HG02981 (cell line): ENCODE results near the gene ARHGAP9.
A peak's percentile ranks its signal among the peaks of the same experiment; 100 is the strongest.
"Not testable (repeated sequence)": the region's sequence is repeated elsewhere in the genome, so short reads cannot be mapped to it uniquely, and the experiment has no call there.

ENCODE experiments used
- ATAC-seq: cut with Tn5 transposase; IDR thresholded peaks from one replicate; pipeline ENCODE4 v1.9.1; 2021; ENCODE audit warnings: mild to moderate bottlenecking, moderate library complexity; ENCODE audit not compliant: unreplicated experiment

ARHGAP9 gene

DNA sequence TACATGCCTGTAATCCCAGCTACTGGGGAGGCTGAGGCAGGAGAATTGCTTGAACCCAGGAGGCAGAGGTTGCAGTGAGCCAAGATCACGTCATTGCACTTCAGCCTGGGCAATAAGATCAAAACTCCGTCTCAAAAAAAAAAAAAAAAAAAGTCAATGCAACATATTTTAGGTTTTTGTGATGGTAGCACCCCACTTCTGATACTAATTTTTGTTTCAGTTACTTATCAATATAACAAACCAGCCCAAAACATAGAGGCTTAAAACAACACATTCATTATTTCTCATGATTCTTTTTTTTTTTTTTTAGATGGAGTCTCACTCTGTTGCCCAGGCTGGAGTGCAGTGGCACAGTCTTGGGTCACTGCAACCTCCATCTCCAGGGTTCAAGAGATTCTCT is 38.3 kb downstream of the ARHGAP9 start:
- ATAC-seq, result not testable (repeated sequence)

DNA sequence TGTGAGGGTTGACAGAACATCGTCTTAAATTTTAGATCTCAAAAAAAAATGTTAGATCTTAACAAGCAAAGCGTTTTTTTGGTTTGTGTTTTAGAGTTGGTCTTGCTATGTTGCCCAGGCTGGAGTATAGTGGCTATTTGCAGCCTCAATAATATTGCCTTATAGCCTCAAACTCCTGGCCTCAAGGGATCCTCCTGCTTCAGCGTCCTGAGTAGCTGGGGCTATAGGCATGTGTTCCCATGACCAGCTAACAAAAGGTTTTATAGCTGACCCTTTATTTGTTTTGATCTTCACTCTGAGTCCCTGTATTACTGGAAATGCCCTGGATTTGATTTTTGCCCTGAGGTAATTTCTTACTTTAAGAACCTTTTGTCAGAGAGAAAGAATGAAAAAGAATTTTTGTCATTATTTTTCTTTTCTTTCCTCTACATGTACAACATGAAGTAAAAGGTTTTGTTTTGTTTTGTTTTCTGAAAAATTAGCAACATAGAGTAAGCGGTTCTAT is 39.9 kb downstream of the ARHGAP9 start:
- ATAC-seq, result no peak

DNA sequence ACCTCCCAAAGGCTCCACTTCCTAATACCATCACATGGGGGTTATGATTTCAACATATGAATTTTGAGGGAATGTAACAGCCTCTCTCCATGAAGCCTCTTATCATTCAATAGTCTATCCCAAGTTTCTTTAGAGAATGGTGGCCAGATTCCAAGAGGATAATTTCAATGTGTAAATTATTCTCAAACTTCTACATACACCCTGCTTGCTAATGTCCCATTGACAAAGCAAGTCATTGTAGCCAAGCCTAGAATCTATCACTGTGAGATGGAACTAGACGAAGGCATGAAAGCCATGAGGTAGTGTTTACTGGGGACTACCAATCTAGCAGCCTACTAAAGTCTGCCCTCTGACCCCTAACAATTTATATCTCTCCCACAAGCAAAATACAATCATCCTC is 41.3 kb downstream of the ARHGAP9 start:
- no peak for ATAC-seq

DNA sequence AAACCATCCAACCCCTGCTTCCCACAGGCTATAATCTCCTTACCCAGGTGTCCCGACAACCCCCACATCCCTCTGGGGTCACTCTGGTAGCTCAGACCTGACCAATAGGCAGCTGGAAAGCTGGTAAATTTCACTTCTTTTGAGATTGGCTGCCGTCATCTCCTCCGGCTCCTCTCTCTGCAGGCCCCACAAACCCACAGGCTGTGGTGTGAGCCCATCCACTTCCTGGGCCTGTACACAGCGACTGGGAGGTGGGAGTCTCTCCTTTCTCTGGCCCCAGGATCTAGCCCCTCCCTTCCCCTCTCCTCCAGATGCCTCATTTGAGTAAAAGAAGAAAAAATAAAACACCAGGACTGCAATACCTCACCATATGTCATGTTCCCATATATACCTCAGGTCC is 44.4 kb downstream of the ARHGAP9 start:
- no peak for ATAC-seq

DNA sequence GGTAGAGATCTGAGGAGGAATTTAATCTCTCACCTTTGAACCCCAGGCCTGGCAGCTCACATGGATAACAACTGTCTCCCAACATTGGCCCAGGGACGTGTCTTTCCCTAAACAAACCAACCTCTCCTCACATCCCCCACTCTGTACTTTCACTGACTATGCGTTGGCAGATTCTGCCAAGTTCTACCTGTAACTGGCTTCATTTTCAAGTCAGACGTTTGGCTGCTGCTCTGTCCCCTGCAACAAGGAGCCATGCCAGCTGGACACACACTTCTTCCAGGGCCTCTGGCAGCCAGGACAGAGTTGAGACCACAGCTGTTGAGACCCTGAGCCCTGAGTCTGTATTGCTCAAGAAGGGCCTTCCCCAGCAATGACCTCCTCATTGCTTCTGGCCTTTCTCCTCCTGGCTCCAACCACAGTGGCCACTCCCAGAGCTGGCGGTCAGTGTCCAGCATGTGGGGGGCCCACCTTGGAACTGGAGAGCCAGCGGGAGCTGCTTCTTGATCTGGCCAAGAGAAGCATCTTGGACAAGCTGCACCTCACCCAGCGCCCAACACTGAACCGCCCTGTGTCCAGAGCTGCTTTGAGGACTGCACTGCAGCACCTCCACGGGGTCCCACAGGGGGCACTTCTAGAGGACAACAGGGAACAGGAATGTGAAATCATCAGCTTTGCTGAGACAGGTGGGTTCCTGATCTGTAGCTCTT is 45.0 kb downstream of the ARHGAP9 start, which contains the start of gene INHBC:
TSS of gene INHBC (plus strand) at position 268 of the 707 bp plus-strand sequence. CDS start at position 371, 103 bp downstream.
- ATAC-seq, result no peak

- no peak for ATAC-seq
Measured at GRCh38 chr12:57433370-57433769, 46.3 kb downstream of the ARHGAP9 start.

DNA sequence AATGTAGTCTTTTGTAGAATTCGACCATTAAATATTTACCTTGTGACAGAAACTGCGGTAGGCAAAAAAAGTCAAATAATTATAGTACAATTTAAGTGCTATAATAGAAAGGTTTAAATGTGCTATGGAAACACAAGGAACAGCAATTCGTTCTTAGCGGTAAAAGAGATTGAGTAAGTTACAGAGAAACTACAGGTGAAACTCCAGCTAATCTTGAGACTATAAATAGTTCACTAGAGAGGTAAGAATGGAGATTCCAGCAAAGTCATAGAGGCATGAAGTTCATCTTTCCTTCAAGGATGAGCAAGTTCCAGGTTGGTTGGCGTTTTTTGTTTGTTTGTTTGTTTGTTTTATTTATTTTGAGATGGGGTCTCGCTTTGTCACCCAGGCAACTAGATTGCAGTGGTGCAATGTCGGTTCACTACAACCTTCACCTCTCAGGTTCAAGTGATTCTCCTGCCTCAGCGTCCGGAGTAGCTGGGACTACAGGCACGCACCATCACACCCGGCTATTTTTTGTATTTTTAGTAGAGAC is 47.9 kb downstream of the ARHGAP9 start:
- ATAC-seq, result no peak

- peak; percentile 95 for ATAC-seq
Measured at GRCh38 chr12:57430931-57431566, 48.6 kb downstream of the ARHGAP9 start, which contains the start of gene R3HDM2. Gene R3HDM2 (minus strand): TSS chr12:57431043. CDS start chr12:57310428, 120,615 bp downstream.

DNA sequence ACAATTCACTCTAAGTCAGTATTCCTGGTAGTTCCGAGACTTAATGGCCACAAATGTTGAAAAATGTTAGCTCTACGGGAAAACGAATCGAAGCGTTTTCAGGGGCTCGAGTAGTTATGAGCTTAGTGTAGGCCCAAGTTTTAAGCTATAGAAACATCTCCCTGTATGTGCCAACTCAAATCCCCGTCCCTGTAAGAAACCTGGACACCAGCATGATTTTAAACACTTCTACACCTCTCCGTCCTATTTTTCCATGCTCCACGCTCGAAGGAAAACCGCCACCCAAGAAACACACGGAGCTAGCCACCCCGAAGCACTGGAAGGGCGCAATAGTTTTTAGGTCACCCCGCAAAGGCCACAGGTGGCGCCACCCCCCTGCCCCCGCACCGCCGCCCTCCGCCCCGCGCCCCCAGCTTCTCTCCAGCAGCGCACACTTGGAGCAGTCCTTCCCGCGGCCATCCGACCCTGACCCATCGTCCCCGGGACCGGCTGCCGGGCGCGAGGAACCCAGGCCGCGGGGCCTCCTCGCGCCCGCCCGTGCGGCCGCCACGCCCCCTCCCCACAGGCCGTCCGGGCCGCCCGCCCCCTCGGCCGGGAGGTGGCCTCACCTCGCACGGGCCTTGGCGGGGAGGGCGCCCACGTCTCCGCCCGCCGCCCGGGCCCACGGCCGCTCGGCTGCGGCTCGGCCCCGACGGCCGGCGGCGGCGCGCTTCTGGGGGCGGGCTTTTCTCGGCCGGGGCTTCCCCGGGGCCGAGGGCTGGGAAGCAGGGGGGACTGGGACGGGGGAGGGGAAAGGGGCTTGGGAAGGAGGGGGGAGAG is 49.3 kb downstream of the ARHGAP9 start:
- ATAC-seq, result peak; percentile 55

DNA sequence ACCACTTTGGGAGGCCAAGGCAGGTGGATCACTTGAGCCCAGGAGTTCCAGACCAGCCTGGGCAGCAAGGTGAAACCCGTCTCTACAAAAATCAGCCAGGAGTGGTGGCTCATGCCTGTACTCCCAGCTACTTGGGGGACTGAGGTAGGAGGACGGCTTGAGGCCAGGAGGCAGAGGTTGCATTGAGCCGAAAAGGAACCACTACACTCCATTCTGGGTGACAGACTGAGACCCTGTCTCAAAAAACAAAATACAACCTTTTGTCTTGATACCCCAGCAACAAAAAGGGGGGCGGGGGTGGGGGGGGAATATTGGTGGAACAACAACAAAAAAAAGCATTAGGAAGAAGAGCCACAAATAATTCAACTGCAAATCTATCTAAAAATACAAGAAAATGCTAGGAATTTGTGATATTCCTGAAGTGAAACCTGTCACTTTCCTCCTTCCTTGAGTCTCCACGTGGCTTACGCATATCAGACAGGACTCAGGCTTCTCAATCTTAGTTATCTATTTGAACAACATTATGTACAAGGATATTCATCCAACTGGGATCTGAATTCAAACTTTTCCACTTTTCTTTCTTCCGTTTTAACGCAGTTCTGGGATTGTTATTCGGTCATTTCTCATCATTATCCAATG is 50.1 kb downstream of the ARHGAP9 start:
- no peak for ATAC-seq

DNA sequence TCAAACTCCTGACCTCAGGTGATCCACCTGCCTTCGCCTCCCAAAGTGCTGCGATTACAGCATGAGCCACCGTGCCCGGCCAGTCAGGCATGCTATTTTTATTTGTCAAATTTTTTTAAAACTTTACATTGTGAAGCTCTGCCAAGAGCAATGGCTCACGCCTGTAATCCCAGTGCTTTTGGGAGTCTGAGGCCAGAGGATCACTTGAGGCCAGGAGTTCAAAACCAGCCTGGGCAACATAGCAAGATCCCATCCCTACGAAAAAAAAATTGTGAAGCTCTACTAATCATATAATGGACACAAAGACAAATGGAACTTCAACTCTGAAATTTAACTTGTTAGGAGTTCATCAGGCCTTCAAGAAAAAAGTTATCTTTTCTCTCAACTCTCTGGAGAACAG is 50.7 kb downstream of the ARHGAP9 start:
- ATAC-seq, result no peak

GRCh38 chr12:57426948-57427347 is 52.7 kb downstream of the ARHGAP9 start:
- ATAC-seq, result not testable (repeated sequence)
